ENCODE results near the gene FARS2. TPM values are rescaled to one million over a fixed set of nuclear protein-coding genes. Genes with fewer than 3 reads are reported as not detected.

Gene FARS2
- polyA plus RNA-seq, 3 donors, result 21.5 to 22.5 (median 21.5) TPM

GRCh38 chr6:5285081-5285480 lies 23.8 kb downstream of the FARS2 start:
- DNase-seq (ENCODE audit: low read depth in 3 of 3, low spot score in 2 of 3), result no peak

- no peak for DNase-seq (ENCODE audit: low read depth in 3 of 3, low spot score in 2 of 3)
These were observed 24.2 kb downstream of the FARS2 start for GRCh38 chr6:5285526-5285925.

- DNase-seq (ENCODE audit: low read depth in 3 of 3, low spot score in 2 of 3), result no peak
These were observed 25.5 kb downstream of the FARS2 start for GRCh38 chr6:5286780-5287179.

GRCh38 chr6:5287205-5287965 lies 26.1 kb downstream of the FARS2 start:
- no peak for DNase-seq (ENCODE audit: low read depth in 3 of 3, low spot score in 2 of 3)

- no peak for DNase-seq (ENCODE audit: low read depth in 3 of 3, low spot score in 2 of 3)
These were observed 26.6 kb downstream of the FARS2 start for GRCh38 chr6:5287966-5288297.

- no peak for DNase-seq (ENCODE audit: low read depth in 3 of 3, low spot score in 2 of 3)
These were observed 28.8 kb downstream of the FARS2 start for GRCh38 chr6:5290097-5290496.

- DNase-seq (ENCODE audit: low read depth in 3 of 3, low spot score in 2 of 3), result no peak
These were observed 29.2 kb downstream of the FARS2 start for GRCh38 chr6:5290500-5290899.

GRCh38 chr6:5292154-5292553 lies 30.8 kb downstream of the FARS2 start:
- no peak for DNase-seq (ENCODE audit: low read depth in 3 of 3, low spot score in 2 of 3)

GRCh38 chr6:5293692-5294091 lies 32.4 kb downstream of the FARS2 start:
- DNase-seq (ENCODE audit: low read depth in 3 of 3, low spot score in 2 of 3), result no peak

- no peak for DNase-seq (ENCODE audit: low read depth in 3 of 3, low spot score in 2 of 3)
These were observed 33.3 kb downstream of the FARS2 start for GRCh38 chr6:5294392-5295211.

- DNase-seq (ENCODE audit: low read depth in 3 of 3, low spot score in 2 of 3), result no peak
These were observed 34.3 kb downstream of the FARS2 start for GRCh38 chr6:5295623-5296022.

GRCh38 chr6:5300206-5300764 lies 39.0 kb downstream of the FARS2 start:
- no peak for DNase-seq (ENCODE audit: low read depth in 3 of 3, low spot score in 2 of 3)

- DNase-seq (ENCODE audit: low read depth in 3 of 3, low spot score in 2 of 3), result no peak
These were observed 41.1 kb downstream of the FARS2 start for GRCh38 chr6:5302220-5302946.

GRCh38 chr6:5302995-5303622 lies 41.8 kb downstream of the FARS2 start:
- DNase-seq (ENCODE audit: low read depth in 3 of 3, low spot score in 2 of 3), result no peak

- DNase-seq (ENCODE audit: low read depth in 3 of 3, low spot score in 2 of 3), result no peak
These were observed 42.4 kb downstream of the FARS2 start for GRCh38 chr6:5303682-5304081.

- no peak for DNase-seq (ENCODE audit: low read depth in 3 of 3, low spot score in 2 of 3)
These were observed 44.8 kb downstream of the FARS2 start for GRCh38 chr6:5305968-5306626.

GRCh38 chr6:5307058-5307457 lies 45.7 kb downstream of the FARS2 start:
- no peak for DNase-seq (ENCODE audit: low read depth in 3 of 3, low spot score in 2 of 3)

GRCh38 chr6:5308066-5308465 lies 46.8 kb downstream of the FARS2 start:
- DNase-seq (ENCODE audit: low read depth in 3 of 3, low spot score in 2 of 3), result no peak

- no peak for DNase-seq (ENCODE audit: low read depth in 3 of 3, low spot score in 2 of 3)
These were observed 53.0 kb downstream of the FARS2 start for GRCh38 chr6:5314191-5314865.

GRCh38 chr6:5315881-5316280 lies 54.6 kb downstream of the FARS2 start:
- no peak for DNase-seq (ENCODE audit: low read depth in 3 of 3, low spot score in 2 of 3)
